GM12878 (cell line): ENCODE measurements around the gene MOAP1. TPM values are rescaled to one million over a fixed set of nuclear protein-coding genes. Genes with fewer than 3 reads are reported as not detected.

ENCODE experiments used
- ATAC-seq: fragments of 200-7000 bp; cut with Tn5 transposase; 3 replicates; pipeline ENCODE4 v1.9.1; 2020; ENCODE audit warnings: mild to moderate bottlenecking, moderate library complexity
- BruUV-seq: library from RNA; stranded (reverse); fragments of 400-500 nt; replicated peaks from 2 replicates; lab custom pipeline; 2021; lab: Mats Ljungman, UMichigan
- CTCF ChIA-PET: fragments of 300-600 bp; sonication (Branson Sonifier 250); formaldehyde crosslinking; extraction: SDS; loops from one replicate; lab custom pipeline; 2021; ENCODE audit warnings: inconsistent platforms; lab: Yijun Ruan, JAX
- POLR2A ChIA-PET: fragments of 350-600 bp; formaldehyde crosslinking; extraction: SDS; loops from one replicate; lab custom pipeline; 2021; ENCODE audit warnings: inconsistent platforms; lab: Charles Lee
- RAD21 ChIA-PET: fragments of 300-600 bp; sonication (Branson Sonifier 250); formaldehyde crosslinking; loops from one replicate; lab custom pipeline; 2023; ENCODE audit warnings: antibody characterized with exemption; ENCODE audit not compliant: unreplicated experiment; lab: Charles Lee
- SMC1A ChIA-PET: fragments of 300-600 bp; sonication (Branson Sonifier 250); formaldehyde crosslinking; loops from one replicate; lab custom pipeline; 2023; ENCODE audit not compliant: unreplicated experiment, uncharacterized antibody; lab: Charles Lee
- DNase-seq: peaks from one replicate; pipeline ENCODE4 v3.0.0-alpha.2; 2011; ENCODE audit warnings: low read depth, low spot score
- FAIRE-seq: peaks from 3 replicates; lab custom pipeline; 2011; peaks lifted over from hg19 to GRCh38; lab: Jason Lieb, UNC
- H2AFZ ChIP-seq: 2 replicates; pipeline ENCODE4 v1.6.0; 2011; ENCODE audit warnings: low read depth, low read length, control low read depth; ENCODE audit not compliant: control insufficient read depth
- H3K27ac ChIP-seq: 2 replicates; pipeline ENCODE4 v1.5.1; 2011; ENCODE audit warnings: control low read depth; ENCODE audit not compliant: control insufficient read depth, insufficient read depth
- H3K27me3 ChIP-seq, 2 experiments: replicated peaks in 1 of 2; 2 replicates each; pipeline versions ENCODE4 v1.6.0 to v1.6.1; 2011; ENCODE audit warnings: low read length in 1 of 2; ENCODE audit not compliant: control insufficient read depth in 2 of 2, insufficient read depth in 2 of 2
- H3K36me3 ChIP-seq, 2 experiments: 2 replicates each; pipeline ENCODE4 v1.5.1; 2011; ENCODE audit warnings: low read length in 1 of 2; ENCODE audit not compliant: control insufficient read depth in 2 of 2, insufficient read depth in 2 of 2
- H3K4me1 ChIP-seq: 2 replicates; pipeline ENCODE4 v1.6.1; 2011; ENCODE audit warnings: mild to moderate bottlenecking, low read length, moderate library complexity, mixed read lengths; ENCODE audit not compliant: control insufficient read depth, insufficient read depth
- H3K4me2 ChIP-seq: 2 replicates; pipeline ENCODE4 v1.6.0; 2011; ENCODE audit warnings: control low read depth; ENCODE audit not compliant: control insufficient read depth, insufficient read depth
- H3K4me3 ChIP-seq: fragments of 200-600 bp; sonication (generic); 2 replicates; pipeline ENCODE4 v1.5.1; 2016
- H3K79me2 ChIP-seq: 2 replicates; pipeline ENCODE4 v1.6.0; 2011; ENCODE audit warnings: low read length; ENCODE audit not compliant: control insufficient read depth, insufficient read depth
- H3K9ac ChIP-seq: 2 replicates; pipeline ENCODE4 v1.8.0; 2011; ENCODE audit warnings: low read length, control low read depth, mixed read lengths; ENCODE audit not compliant: control insufficient read depth, insufficient read depth
- H3K9me3 ChIP-seq: replicated peaks from 3 replicates; pipeline ENCODE4 v1.5.1; 2011; ENCODE audit warnings: mild to moderate bottlenecking, low read length; ENCODE audit not compliant: control insufficient read depth, insufficient read depth
- H4K20me1 ChIP-seq: 2 replicates; pipeline ENCODE4 v1.6.0; 2011; ENCODE audit not compliant: control insufficient read depth, insufficient read depth
- ESRRA ChIP-seq: IDR thresholded peaks from 2 replicates; pipeline ENCODE4 v1.6.1; 2012; ENCODE audit warnings: mild to moderate bottlenecking, low read length, improper control_type of control experiment
- FOXK2 ChIP-seq: fragments of 450-650 bp; IDR thresholded peaks from 2 replicates; pipeline ENCODE4 v1.6.1; 2017; ENCODE audit warnings: mild to moderate bottlenecking, moderate library complexity
- GATAD2B ChIP-seq: fragments of 450-650 bp; conservative IDR thresholded peaks from 2 replicates; pipeline ENCODE4 v1.6.1; 2017; ENCODE audit warnings: low read depth, mild to moderate bottlenecking, moderate library complexity
- IKZF1 ChIP-seq: fragments of 450-650 bp; conservative IDR thresholded peaks from 2 replicates; pipeline ENCODE4 v1.6.1; 2017; ENCODE audit warnings: antibody characterized with exemption, mild to moderate bottlenecking
- IKZF2 ChIP-seq, 2 experiments: fragments of 450-650 bp; IDR thresholded peaks; 2 replicates each; pipeline ENCODE4 v1.6.1; 2017; ENCODE audit warnings: mild to moderate bottlenecking in 2 of 2, moderate library complexity in 2 of 2
- MTA2 ChIP-seq: fragments of 450-650 bp; IDR thresholded peaks from 2 replicates; pipeline ENCODE4 v1.6.1; 2016; ENCODE audit warnings: low read depth, mild to moderate bottlenecking, moderate library complexity
- PML ChIP-seq: IDR thresholded peaks from 2 replicates; pipeline ENCODE4 v1.6.1; 2012; ENCODE audit warnings: low read length, inconsistent platforms
- RCOR1 ChIP-seq: conservative IDR thresholded peaks from 2 replicates; pipeline ENCODE4 v1.6.1; 2012; ENCODE audit warnings: low read depth, low read length, improper control_type of control experiment
- SKIL ChIP-seq: fragments of 450-650 bp; IDR thresholded peaks from 2 replicates; pipeline ENCODE4 v1.6.1; 2017; ENCODE audit warnings: mild to moderate bottlenecking, low read depth, inconsistent platforms; ENCODE audit not compliant: poor library complexity, severe bottlenecking
- SP1 ChIP-seq: IDR thresholded peaks from one replicate; pipeline ENCODE4 v1.6.1; 2011; ENCODE audit warnings: low read depth, low read length
- SREBF1 ChIP-seq: IDR thresholded peaks from 2 replicates; pipeline ENCODE4 v1.6.1; 2012; ENCODE audit warnings: mild to moderate bottlenecking, low read length
- SREBF2 ChIP-seq: IDR thresholded peaks from 2 replicates; pipeline ENCODE4 v1.6.1; 2012; ENCODE audit warnings: mild to moderate bottlenecking, low read length
- TCF7 ChIP-seq: IDR thresholded peaks from 2 replicates; pipeline ENCODE4 v1.6.1; 2014; ENCODE audit warnings: antibody characterized with exemption, borderline replicate concordance
- ZBTB11 ChIP-seq: fragments of 450-650 bp; formaldehyde crosslinking; IDR thresholded peaks from 2 replicates; pipeline ENCODE4 v1.5.0; 2022; ENCODE audit warnings: mild to moderate bottlenecking, missing genetic modification characterization
- WGBS: methylation state at CpG from one replicate; pipeline ENCODE4 v1.1.6; 2016; ENCODE audit warnings: low lambda C conversion rate; ENCODE audit not compliant: insufficient replicate concordance, insufficient coverage; ENCODE audit errors: missing lambda C conversion rate; 5-methylcytosine and 5-hydroxymethylcytosine counted together
- in situ Hi-C: fragments of 300-500 bp; cut with MboI; formaldehyde crosslinking; loops from 9 replicates; pipeline ENCODE4 v1.14.3; 2018; ENCODE audit warnings: mixed read lengths
- intact Hi-C: fragments of 100-400 bp; cut with micrococcal nuclease; formaldehyde crosslinking; loops from one replicate; pipeline ENCODE4 v1.14.2; 2022; ENCODE audit not compliant: unreplicated experiment
- polyA plus RNA-seq, 11 experiments: library from polyadenylated mRNA; depleted of rRNA in 4 of 11; unstranded in 6 of 11; stranded (reverse) in 5 of 11; fragments of >200 nt; fragmentation: Nextera tagmentation in 4 of 11; fragmentation: Illumina TruSeq in 1 of 11; extraction: Ambion mirVana in 4 of 11; extraction: Trizol in 1 of 11; gene quantifications; 1 replicate in 1 of 11; 2 replicates in 10 of 11; pipeline versions ENCODE4 v1.2.1 to v1.2.3, GENCODE V29; 2011 to 2016; ENCODE audit warnings: inconsistent platforms in 2 of 11, missing spikeins in 2 of 11, low read depth in 1 of 11
- total RNA-seq, 4 experiments: library from RNA; depleted of rRNA in 3 of 4; stranded (reverse); fragments of >200 nt in 3 of 4; fragmentation: Illumina TruSeq in 1 of 4; extraction: Trizol in 1 of 4; gene quantifications; 2 replicates each; pipeline versions ENCODE4 v1.2.1 to v1.2.3, GENCODE V29; 2013 to 2021
- TF ChIP-seq, protein P1 (sequence below): IDR thresholded peaks from 2 replicates; pipeline ENCODE4 v1.6.1; 2012; ENCODE audit warnings: low read depth, low read length, improper control_type of control experiment

MOAP1 gene
- total and polyA plus RNA-seq, 10 of the 15 experiments (the other 5 are each of a cell fraction or from before 2014, with no cell fraction given): 3.1 to 51.9 (median 11.4) TPM

DNA sequence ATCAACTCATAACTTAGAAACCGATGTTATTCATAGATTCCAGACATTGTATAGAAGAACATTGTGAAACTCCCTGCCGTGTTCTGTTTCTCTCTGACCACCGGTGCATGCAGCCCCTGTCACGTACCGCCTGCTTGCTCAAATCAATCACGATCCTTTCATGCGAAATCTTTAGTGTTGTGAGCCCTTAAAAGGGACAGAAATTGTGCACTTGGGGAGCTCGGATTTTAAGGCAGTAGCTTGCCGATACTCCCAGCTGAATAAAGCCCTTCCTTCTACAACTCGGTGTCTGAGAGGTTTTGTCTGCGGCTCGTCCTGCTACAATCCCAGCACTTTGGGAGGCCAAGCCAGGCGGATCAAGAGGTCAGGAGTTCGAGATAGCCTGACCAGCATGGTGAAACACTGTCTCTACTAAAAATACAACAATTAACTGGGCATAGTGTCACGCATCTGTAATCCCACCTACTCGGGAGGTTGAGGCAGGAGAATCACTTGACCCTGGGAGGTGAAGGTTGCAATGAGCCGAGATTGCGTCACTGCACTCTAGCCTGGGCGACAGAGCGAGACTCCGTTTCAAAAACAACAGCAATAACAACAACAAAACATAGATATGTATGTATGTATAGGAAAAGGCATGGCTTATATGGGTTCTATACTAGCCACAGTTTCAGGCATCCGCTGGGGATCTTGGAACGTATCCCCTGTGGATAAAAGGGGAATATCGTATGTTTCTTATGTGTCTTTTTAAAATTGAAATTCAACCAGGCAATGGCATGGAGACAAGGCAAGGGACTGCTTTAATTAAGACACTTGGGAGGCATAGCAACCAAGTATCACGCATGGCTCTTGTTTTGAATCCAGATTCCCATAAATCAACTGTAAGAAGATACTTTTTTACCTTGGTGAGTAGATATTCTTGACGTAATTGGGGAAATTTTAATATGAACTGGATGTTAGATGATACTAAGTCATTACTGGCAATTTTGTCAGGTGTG lies 19.1 kb downstream of the MOAP1 start (continued):
- TF ChIP-seq FOXK2 (0 out of 2 replicates have a peak, but pooled peaks have one; percentile 45), GATAD2B (peak; percentile 77; the same call in 1 of the 2 replicates), IKZF2 (IDR thresholded peaks at IDR 0.05) (peak; percentile 59 to 66; a peak in 3 of 4 replicates), SKIL (peak; percentile 63)

- H4K20me1 ChIP-seq: no peaks in the 10 kb centered on the region
- CTCF ChIA-PET: interaction anchor here (0.6 to 3.3 kb wide), 18 partner anchors 11 to 1056 kb away, joined by 3 to 35 read pairs (median 5); partner anchors contain the start of genes GON7, MOAP1 and UBR7
- no peaks in the 10 kb centered on the region for H3K27me3 ChIP-seq
- no peak overlapping the region for H3K4me2 ChIP-seq
- DNase-seq (peak; percentile 71), ATAC-seq (peak; percentile 66), FAIRE-seq (no peak)
- no peaks in the 10 kb centered on the region for H3K9me3 ChIP-seq
- peaks cover 5% of the 10 kb centered on the region for H3K4me1 ChIP-seq
- no peak overlapping the region for H3K9ac ChIP-seq
- POLR2A ChIA-PET: interaction anchor here (0.6 to 1.9 kb wide), 7 partner anchors 18 to 409 kb away, joined by 3 to 6 read pairs (median 4); partner anchors contain the start of genes GON7 and UBR7
- 26% methylated on average over 5 of the region's 5 CpGs for WGBS
- BruUV-seq: no TSS peak
- in situ Hi-C loops (no loop called here), intact Hi-C loops (loop anchor here (1.0 to 10.0 kb wide), 3 partner anchors 51 to 449 kb away; no protein-coding TSS in a partner anchor)
- no peak overlapping the region; the same call in 1 of the 2 replicates for H3K27ac ChIP-seq
- no peaks in the 10 kb centered on the region for H3K79me2 ChIP-seq
- RAD21 ChIA-PET: interaction anchor here (1.2 to 3.3 kb wide), 9 partner anchors 15 to 103 kb away, joined by 3 to 34 read pairs (median 6); partner anchors contain the start of genes GON7, ITPK1, LYSET and MOAP1
- no peaks in the 10 kb centered on the region for H3K36me3 ChIP-seq
- SMC1A ChIA-PET: interaction anchor here (1.0 to 7.8 kb wide), 10 partner anchors 13 to 218 kb away, joined by 3 to 69 read pairs (median 6); no protein-coding TSS in a partner anchor
- H2AFZ ChIP-seq: no peak overlapping the region
- H3K4me3 ChIP-seq: no peak overlapping the region
- no peak for TF ChIP-seq TCF7
- TF ChIP-seq SREBF1: no peak
- TF ChIP-seq, protein P1, sequence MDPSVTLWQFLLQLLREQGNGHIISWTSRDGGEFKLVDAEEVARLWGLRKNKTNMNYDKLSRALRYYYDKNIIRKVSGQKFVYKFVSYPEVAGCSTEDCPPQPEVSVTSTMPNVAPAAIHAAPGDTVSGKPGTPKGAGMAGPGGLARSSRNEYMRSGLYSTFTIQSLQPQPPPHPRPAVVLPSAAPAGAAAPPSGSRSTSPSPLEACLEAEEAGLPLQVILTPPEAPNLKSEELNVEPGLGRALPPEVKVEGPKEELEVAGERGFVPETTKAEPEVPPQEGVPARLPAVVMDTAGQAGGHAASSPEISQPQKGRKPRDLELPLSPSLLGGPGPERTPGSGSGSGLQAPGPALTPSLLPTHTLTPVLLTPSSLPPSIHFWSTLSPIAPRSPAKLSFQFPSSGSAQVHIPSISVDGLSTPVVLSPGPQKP: no peak
- no peak for TF ChIP-seq PML
- no peak for TF ChIP-seq ESRRA
- TF ChIP-seq MTA2: no peak; the same call in 1 of the 2 replicates
- TF ChIP-seq ZBTB11 (CRISPR knock-in tag): no peak
- no peak for TF ChIP-seq SREBF2
- TF ChIP-seq RCOR1: no peak
- TF ChIP-seq IKZF1: peak; percentile 51
- TF ChIP-seq SP1: no peak
Measured at GRCh38 chr14:93163564-93163963, 21.1 kb downstream of the MOAP1 start.
